ENCODE data around the gene CDCA8.
A peak's percentile ranks its signal among the peaks of the same experiment; 100 is the strongest.

Gene CDCA8

GRCh38 chr1:37741130-37741529, 48.8 kb downstream of the CDCA8 start:
- no peak for DNase-seq

- no peak for DNase-seq
Observed at GRCh38 chr1:37741662-37742061, 49.3 kb downstream of the CDCA8 start.

- no peak for DNase-seq
Observed at GRCh38 chr1:37746806-37747205, 54.5 kb downstream of the CDCA8 start.

GRCh38 chr1:37748565-37748964, 56.2 kb downstream of the CDCA8 start:
- no peak for DNase-seq

- no peak for DNase-seq
Observed at GRCh38 chr1:37752213-37752582, 59.9 kb downstream of the CDCA8 start.

GRCh38 chr1:37752583-37753471, 60.5 kb downstream of the CDCA8 start:
- DNase-seq = no peak

GRCh38 chr1:37753473-37754321, 61.4 kb downstream of the CDCA8 start:
- no peak for DNase-seq

GRCh38 chr1:37755290-37755689, 63.0 kb downstream of the CDCA8 start:
- DNase-seq = peak; percentile 13

GRCh38 chr1:37755951-37756560, 63.7 kb downstream of the CDCA8 start:
- no peak for DNase-seq
